WERI-Rb-1 (cell line): ENCODE data around the gene OTOGL.

Experiments
- DNase-seq: peaks from one replicate; pipeline ENCODE4 v3.0.0-alpha.2; 2020
- H3K27ac ChIP-seq: fragments of 250-450 bp; sonication (Bioruptor Pico); 2 replicates; pipeline ENCODE4 v1.5.1; 2020; ENCODE audit warnings: mild to moderate bottlenecking, moderate library complexity
- H3K27me3 ChIP-seq: fragments of 250-450 bp; sonication (Bioruptor Pico); 2 replicates; pipeline ENCODE4 v1.5.1; 2021; ENCODE audit warnings: mild to moderate bottlenecking, low read depth, moderate library complexity; ENCODE audit not compliant: insufficient read depth, severe bottlenecking
- H3K36me3 ChIP-seq: fragments of 250-450 bp; sonication (Bioruptor Pico); 2 replicates; pipeline ENCODE4 v1.5.1; 2020; ENCODE audit warnings: mild to moderate bottlenecking, moderate library complexity
- H3K4me3 ChIP-seq: 2 replicates; pipeline ENCODE4 v1.5.1; 2011; ENCODE audit warnings: low read depth, mild to moderate bottlenecking, control low read depth, low read length
- H3K9me3 ChIP-seq: fragments of 250-450 bp; sonication (Bioruptor Pico); 2 replicates; pipeline ENCODE4 v1.5.1; 2021; ENCODE audit warnings: mild to moderate bottlenecking, moderate library complexity; ENCODE audit not compliant: severe bottlenecking
- TF ChIP-seq, protein P1 (sequence below): IDR thresholded peaks from 2 replicates; pipeline ENCODE4 v1.5.1; 2011; ENCODE audit warnings: low read depth, mild to moderate bottlenecking, control low read depth, inconsistent platforms, low read length

The OTOGL gene

DNA sequence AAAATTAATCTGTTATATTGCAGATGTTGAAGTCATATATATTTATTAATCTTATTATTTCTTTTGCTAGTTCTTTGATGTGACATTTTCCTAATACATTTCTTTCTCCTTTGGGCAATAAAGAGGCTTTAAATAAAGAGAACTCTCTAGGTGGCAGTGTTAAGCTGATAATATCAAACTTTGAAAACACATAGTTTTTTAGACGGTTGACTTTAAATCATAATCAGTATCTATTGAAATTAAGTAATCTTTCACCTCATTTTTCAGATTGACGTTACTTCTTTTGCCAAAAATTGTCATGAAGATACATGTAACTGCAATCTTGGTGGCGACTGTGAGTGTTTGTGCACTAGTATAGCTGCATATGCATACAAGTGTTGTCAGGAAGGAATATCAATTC lies 213.9 kb downstream of the OTOGL start:
- no peak for DNase-seq
- TF ChIP-seq, protein P1, sequence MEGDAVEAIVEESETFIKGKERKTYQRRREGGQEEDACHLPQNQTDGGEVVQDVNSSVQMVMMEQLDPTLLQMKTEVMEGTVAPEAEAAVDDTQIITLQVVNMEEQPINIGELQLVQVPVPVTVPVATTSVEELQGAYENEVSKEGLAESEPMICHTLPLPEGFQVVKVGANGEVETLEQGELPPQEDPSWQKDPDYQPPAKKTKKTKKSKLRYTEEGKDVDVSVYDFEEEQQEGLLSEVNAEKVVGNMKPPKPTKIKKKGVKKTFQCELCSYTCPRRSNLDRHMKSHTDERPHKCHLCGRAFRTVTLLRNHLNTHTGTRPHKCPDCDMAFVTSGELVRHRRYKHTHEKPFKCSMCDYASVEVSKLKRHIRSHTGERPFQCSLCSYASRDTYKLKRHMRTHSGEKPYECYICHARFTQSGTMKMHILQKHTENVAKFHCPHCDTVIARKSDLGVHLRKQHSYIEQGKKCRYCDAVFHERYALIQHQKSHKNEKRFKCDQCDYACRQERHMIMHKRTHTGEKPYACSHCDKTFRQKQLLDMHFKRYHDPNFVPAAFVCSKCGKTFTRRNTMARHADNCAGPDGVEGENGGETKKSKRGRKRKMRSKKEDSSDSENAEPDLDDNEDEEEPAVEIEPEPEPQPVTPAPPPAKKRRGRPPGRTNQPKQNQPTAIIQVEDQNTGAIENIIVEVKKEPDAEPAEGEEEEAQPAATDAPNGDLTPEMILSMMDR: no peak

DNA sequence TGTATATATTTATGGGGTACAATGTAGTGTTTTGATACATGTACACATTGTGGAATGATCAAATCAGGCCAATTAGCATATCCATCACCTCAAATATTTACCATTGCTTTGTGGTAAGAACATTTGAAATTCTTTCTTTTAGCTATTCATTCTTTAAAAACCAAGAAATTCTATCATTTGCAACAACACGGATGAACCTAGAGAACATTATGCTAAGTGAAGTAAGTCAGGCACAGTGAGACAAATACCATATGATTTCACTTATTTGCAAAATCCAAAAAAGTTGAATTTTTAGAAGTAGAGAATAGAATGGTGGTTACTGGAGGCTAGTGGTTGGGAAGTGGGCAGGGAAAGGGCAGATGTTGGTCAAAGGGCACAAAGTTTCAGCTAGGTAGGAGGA lies 215.4 kb downstream of the OTOGL start:
- H3K27me3 ChIP-seq: no peaks in the 10 kb centered on the region
- H3K27ac ChIP-seq: no peak overlapping the region
- no peaks in the 10 kb centered on the region for H3K9me3 ChIP-seq
- no peak for DNase-seq
- TF ChIP-seq, protein P1: no peak
- H3K36me3 ChIP-seq: no peaks in the 10 kb centered on the region
- H3K4me3 ChIP-seq: no peak overlapping the region

More for the DNA sequence above, 213.9 kb downstream of the OTOGL start:
- H3K36me3 ChIP-seq: no peaks in the 10 kb centered on the region
- H3K4me3 ChIP-seq: no peak overlapping the region
- H3K27me3 ChIP-seq: no peaks in the 10 kb centered on the region
- no peak overlapping the region for H3K27ac ChIP-seq
- no peaks in the 10 kb centered on the region for H3K9me3 ChIP-seq

DNA sequence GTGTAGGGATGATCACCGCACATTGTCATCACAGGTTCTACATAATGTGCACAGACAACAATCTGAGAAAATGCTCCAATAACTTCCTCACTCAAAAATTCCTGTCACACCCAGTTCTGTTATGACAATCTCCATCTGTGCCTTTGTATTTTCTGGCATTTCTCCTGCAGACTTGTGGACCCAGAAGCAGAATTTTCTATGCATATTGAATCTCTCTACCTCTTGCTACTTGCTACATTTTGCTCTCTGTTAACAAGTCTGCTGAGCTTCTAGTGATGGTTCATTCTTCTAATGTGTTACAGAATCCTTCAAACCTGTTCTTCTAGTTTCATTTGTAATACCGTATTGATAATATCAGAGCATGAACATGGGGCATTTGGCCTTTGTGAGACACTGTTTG lies 216.9 kb downstream of the OTOGL start:
- Histone ChIP-seq H3K4me3 (no peak overlapping the region), H3K27ac (no peak overlapping the region), H3K9me3 (no peaks in the 10 kb centered on the region)

DNA sequence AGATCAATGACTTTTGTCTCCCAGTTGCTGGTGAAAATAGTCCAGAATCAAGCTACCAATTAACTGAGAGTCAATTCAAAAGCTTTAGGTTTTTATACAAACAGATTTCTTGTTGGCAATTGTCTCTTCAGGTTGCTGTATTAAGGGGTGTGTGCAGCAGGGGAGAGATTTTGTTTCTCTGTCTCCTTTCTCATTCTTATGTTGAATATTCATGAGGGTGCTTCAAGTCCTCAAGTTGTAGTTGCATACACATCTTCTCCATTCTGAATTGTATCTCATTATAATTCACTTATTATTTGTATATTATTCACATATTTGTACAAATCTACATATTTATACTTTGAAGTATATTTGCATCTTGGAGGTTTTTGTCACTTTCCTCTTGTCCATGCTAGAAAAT lies 218.0 kb downstream of the OTOGL start:
- no peaks in the 10 kb centered on the region for H3K36me3 ChIP-seq
- TF ChIP-seq, protein P1: no peak
- H3K9me3 ChIP-seq: no peaks in the 10 kb centered on the region
- no peak overlapping the region for H3K27ac ChIP-seq
- DNase-seq: no peak
- H3K27me3 ChIP-seq: no peaks in the 10 kb centered on the region
- no peak overlapping the region for H3K4me3 ChIP-seq

More for the DNA sequence above, 216.9 kb downstream of the OTOGL start:
- DNase-seq: no peak
- H3K36me3 ChIP-seq: no peaks in the 10 kb centered on the region
- TF ChIP-seq, protein P1: no peak
- H3K27me3 ChIP-seq: no peaks in the 10 kb centered on the region

DNA sequence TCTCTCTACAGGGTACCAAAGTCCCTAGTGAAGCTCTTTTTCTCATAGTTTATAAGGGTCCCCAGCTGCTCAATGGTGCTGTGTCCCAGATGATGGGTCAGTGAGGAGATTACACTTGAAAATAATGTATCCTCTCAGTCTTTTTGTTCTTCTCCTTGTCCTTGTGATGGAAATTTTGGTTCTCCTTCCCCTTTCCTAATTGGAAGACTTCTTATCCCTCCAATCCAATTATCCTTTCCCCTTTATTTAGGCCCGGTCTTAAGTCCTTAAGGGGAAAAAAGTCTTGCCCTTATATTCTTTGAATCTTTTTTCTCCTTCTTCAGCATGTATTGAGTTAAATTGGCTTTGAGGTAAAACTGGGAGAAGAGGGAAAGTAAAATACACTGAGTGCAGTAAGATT lies 218.6 kb downstream of the OTOGL start:
- no peak overlapping the region for H3K4me3 ChIP-seq
- TF ChIP-seq, protein P1: no peak
- no peak overlapping the region for H3K27ac ChIP-seq
- no peaks in the 10 kb centered on the region for H3K9me3 ChIP-seq
- no peaks in the 10 kb centered on the region for H3K27me3 ChIP-seq
- no peaks in the 10 kb centered on the region for H3K36me3 ChIP-seq
- no peak for DNase-seq

DNA sequence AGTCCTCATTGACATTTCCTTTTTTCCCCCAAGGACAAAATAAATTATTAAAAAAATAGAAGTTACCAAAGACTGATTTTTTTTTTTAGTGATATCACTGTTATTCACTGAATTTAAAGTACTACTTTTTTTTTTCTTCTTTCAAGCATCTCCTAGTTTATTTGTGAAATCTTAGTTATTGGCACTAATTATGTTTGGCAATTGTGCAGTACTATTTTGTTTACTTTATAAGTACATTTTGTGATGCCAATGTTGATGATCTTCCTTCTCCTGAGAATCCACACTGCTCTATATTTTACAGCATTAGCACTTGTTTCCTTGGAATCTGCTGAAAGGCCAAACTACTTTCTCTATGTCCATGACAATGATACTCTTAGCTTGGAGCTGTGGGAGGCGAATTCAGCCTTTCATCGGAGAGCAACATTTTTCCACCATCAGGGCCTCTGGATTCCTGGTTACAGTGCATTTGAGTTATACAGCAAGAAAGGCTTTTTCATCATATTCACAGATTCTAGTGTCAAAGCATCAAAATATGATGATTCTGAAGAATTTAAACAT lies 220.9 kb downstream of the OTOGL start:
- Histone ChIP-seq H3K27me3 (no peaks in the 10 kb centered on the region), H3K27ac (no peak overlapping the region), H3K4me3 (no peak overlapping the region), H3K36me3 (no peaks in the 10 kb centered on the region), H3K9me3 (no peaks in the 10 kb centered on the region)
- TF ChIP-seq, protein P1: no peak
- no peak for DNase-seq
